ENCODE results near the gene CEP89.

GRCh38 chr19:32875428-32875827 is 96.3 kb downstream of the CEP89 start:
- TF ChIP-seq POLR2A (IDR thresholded peaks at IDR 0.05; ENCODE audit: low read depth, low read length) (no peak), POLR2AphosphoS5 (IDR thresholded peaks at IDR 0.05; ENCODE audit: low read depth, low read length) (no peak)

All from GM12892 (cell line).